Loucy (cell line): ENCODE results near the gene AP3S1.
A peak's percentile ranks its signal among the peaks of the same experiment; 100 is the strongest.

Source experiments
- EZH2phosphoT487 ChIP-seq: fragments of 200-600 bp; IDR thresholded peaks from 2 replicates; pipeline ENCODE4 v1.6.1; 2018; ENCODE audit warnings: antibody characterized with exemption, mild to moderate bottlenecking, moderate library complexity, borderline replicate concordance
- TF ChIP-seq, protein P1 (sequence below): fragments of 200-600 bp; sonication (generic); conservative IDR thresholded peaks from 2 replicates; pipeline ENCODE4 v1.5.1; 2014; ENCODE audit warnings: mild to moderate bottlenecking, antibody characterized with exemption, low read length

DNA sequence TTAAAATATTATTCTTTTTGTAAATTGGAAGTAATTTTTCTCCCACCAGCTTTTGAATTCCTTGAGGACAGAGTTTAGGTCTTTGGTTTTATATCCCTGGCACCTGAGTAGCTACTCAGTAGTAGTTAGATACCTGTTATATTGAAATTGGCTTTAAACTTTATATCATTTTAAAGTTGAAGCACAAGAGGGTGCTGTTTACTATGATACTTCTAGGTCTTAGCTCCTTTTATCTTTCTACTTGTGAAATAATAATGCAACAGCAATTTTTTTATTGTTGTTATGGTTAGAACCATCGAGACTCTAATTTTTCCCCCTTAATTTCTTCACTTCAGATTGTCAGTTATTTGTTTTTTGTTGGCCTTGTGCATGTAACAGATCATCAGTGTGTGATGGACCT, 46.3 kb downstream of the AP3S1 start:
- TF ChIP-seq, protein P1, sequence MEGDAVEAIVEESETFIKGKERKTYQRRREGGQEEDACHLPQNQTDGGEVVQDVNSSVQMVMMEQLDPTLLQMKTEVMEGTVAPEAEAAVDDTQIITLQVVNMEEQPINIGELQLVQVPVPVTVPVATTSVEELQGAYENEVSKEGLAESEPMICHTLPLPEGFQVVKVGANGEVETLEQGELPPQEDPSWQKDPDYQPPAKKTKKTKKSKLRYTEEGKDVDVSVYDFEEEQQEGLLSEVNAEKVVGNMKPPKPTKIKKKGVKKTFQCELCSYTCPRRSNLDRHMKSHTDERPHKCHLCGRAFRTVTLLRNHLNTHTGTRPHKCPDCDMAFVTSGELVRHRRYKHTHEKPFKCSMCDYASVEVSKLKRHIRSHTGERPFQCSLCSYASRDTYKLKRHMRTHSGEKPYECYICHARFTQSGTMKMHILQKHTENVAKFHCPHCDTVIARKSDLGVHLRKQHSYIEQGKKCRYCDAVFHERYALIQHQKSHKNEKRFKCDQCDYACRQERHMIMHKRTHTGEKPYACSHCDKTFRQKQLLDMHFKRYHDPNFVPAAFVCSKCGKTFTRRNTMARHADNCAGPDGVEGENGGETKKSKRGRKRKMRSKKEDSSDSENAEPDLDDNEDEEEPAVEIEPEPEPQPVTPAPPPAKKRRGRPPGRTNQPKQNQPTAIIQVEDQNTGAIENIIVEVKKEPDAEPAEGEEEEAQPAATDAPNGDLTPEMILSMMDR: peak; percentile 40
- no peak for TF ChIP-seq EZH2phosphoT487
